GM12872 (cell line): ENCODE results near the gene SLC5A10.

ENCODE experiments used
- CTCF ChIP-seq: IDR thresholded peaks from 3 replicates; pipeline ENCODE4 v1.5.1; 2011; ENCODE audit warnings: low read depth, mild to moderate bottlenecking, low read length, moderate library complexity; ENCODE audit not compliant: insufficient read depth

SLC5A10 gene

GRCh38 chr17:18933102-18934058 is 18.6 kb upstream of the SLC5A10 start:
- TF ChIP-seq CTCF, result no peak

GRCh38 chr17:18937981-18938691 is 13.8 kb upstream of the SLC5A10 start:
- no peak for TF ChIP-seq CTCF

- TF ChIP-seq CTCF, result no peak
Measured at GRCh38 chr17:18938692-18939023, 13.3 kb upstream of the SLC5A10 start.

GRCh38 chr17:18944646-18945045 is 7.3 kb upstream of the SLC5A10 start:
- no peak for TF ChIP-seq CTCF

- TF ChIP-seq CTCF, result no peak
Measured at GRCh38 chr17:18946536-18946935, 5.4 kb upstream of the SLC5A10 start.

- TF ChIP-seq CTCF, result no peak
Measured at GRCh38 chr17:18947866-18948265, 4.1 kb upstream of the SLC5A10 start.

GRCh38 chr17:18948476-18949006 is 3.4 kb upstream of the SLC5A10 start:
- no peak for TF ChIP-seq CTCF
